IMR-90 (cell line): ENCODE results near the gene SYNE2. TPM values are rescaled to one million over a fixed set of nuclear protein-coding genes. Genes with fewer than 3 reads are reported as not detected.

Experiments
- ATAC-seq: fragments of 200-7000 bp; cut with Tn5 transposase; 2 replicates; pipeline ENCODE4 v1.9.1; 2020; ENCODE audit warnings: low read depth, mild to moderate bottlenecking, moderate library complexity
- BruUV-seq: library from RNA; stranded (reverse); fragments of 400-500 nt; replicated peaks from 2 replicates; lab custom pipeline; 2021; lab: Mats Ljungman, UMichigan
- CTCF ChIA-PET: fragments of 300-600 bp; formaldehyde crosslinking; extraction: SDS; loops from one replicate; lab custom pipeline; 2021; ENCODE audit warnings: antibody characterized with exemption; lab: Yijun Ruan, JAX
- POLR2A ChIA-PET: fragments of 300-600 bp; sonication (Branson Sonifier 250); formaldehyde crosslinking; loops from one replicate; lab custom pipeline; 2022; ENCODE audit warnings: antibody characterized with exemption; ENCODE audit not compliant: unreplicated experiment; lab: Charles Lee
- DNase-seq: peaks from one replicate; pipeline ENCODE4 v3.0.0; 2013
- H2AFZ ChIP-seq: replicated peaks from 2 replicates; pipeline ENCODE3; 2013; ENCODE audit warnings: low read length, mild to moderate bottlenecking; ENCODE audit not compliant: poor library complexity
- H2AK5ac ChIP-seq: 2 replicates; pipeline ENCODE4 v1.6.1; 2013; ENCODE audit warnings: low read depth, low read length, inconsistent platforms
- H2AK9ac ChIP-seq: replicated peaks from 2 replicates; pipeline ENCODE3; 2013; ENCODE audit warnings: mild to moderate bottlenecking, low read depth, low read length, moderate library complexity; ENCODE audit not compliant: poor library complexity
- H2BK120ac ChIP-seq: 2 replicates; pipeline ENCODE4 v1.6.1; 2013; ENCODE audit warnings: low read depth, low read length, inconsistent platforms
- H2BK15ac ChIP-seq: 3 replicates; pipeline ENCODE4 v1.6.1; 2013; ENCODE audit warnings: low read depth, low read length, inconsistent platforms
- H2BK20ac ChIP-seq: 2 replicates; pipeline ENCODE4 v1.6.1; 2013; ENCODE audit warnings: low read depth, mild to moderate bottlenecking, inconsistent platforms, low read length, moderate library complexity
- H2BK5ac ChIP-seq: 2 replicates; pipeline ENCODE4 v1.6.1; 2013; ENCODE audit warnings: mild to moderate bottlenecking, low read depth, low read length, inconsistent platforms; ENCODE audit not compliant: poor library complexity, severe bottlenecking
- H3K14ac ChIP-seq: replicated peaks from 2 replicates; pipeline ENCODE4 v1.6.1; 2013; ENCODE audit warnings: low read depth, low read length, inconsistent platforms
- H3K18ac ChIP-seq: 2 replicates; pipeline ENCODE4 v1.6.1; 2013; ENCODE audit warnings: low read depth, low read length, control low read depth
- H3K23ac ChIP-seq: 2 replicates; pipeline ENCODE4 v1.6.1; 2013; ENCODE audit warnings: low read depth, low read length, inconsistent platforms
- H3K27ac ChIP-seq: 2 replicates; pipeline ENCODE4 v1.5.1; 2013; ENCODE audit warnings: mild to moderate bottlenecking, control low read depth, low read length; ENCODE audit not compliant: insufficient read depth
- H3K27me3 ChIP-seq: 2 replicates; pipeline ENCODE4 v1.6.1; 2013; ENCODE audit warnings: low read length; ENCODE audit not compliant: control insufficient read depth, insufficient read depth
- H3K36me3 ChIP-seq: 2 replicates; pipeline ENCODE4 v1.6.1; 2013; ENCODE audit warnings: low read length, mixed read lengths; ENCODE audit not compliant: control insufficient read depth, insufficient read depth
- H3K4ac ChIP-seq: 2 replicates; pipeline ENCODE4 v1.6.1; 2013; ENCODE audit warnings: low read depth, low read length, inconsistent platforms
- H3K4me1 ChIP-seq: 2 replicates; pipeline ENCODE4 v1.6.1; 2013; ENCODE audit warnings: low read length, mixed read lengths; ENCODE audit not compliant: control insufficient read depth, insufficient read depth
- H3K4me2 ChIP-seq: 2 replicates; pipeline ENCODE4 v1.6.1; 2013; ENCODE audit warnings: low read depth, mild to moderate bottlenecking, control low read depth, low read length, moderate library complexity
- H3K4me3 ChIP-seq: 2 replicates; pipeline ENCODE4 v1.5.1; 2013; ENCODE audit warnings: low read depth, mild to moderate bottlenecking, control low read depth, low read length, moderate library complexity; ENCODE audit not compliant: insufficient read depth
- H3K56ac ChIP-seq: 2 replicates; pipeline ENCODE4 v1.6.1; 2013; ENCODE audit warnings: low read length, inconsistent platforms; ENCODE audit not compliant: insufficient read depth; ENCODE audit errors: extremely low read depth
- H3K79me1 ChIP-seq, 2 experiments: 2 replicates each; pipeline ENCODE4 v1.6.1; 2013; ENCODE audit warnings: low read length in 2 of 2, inconsistent platforms in 1 of 2, low read depth in 1 of 2
- H3K9ac ChIP-seq: 2 replicates; pipeline ENCODE4 v1.6.1; 2013; ENCODE audit warnings: low read depth, low read length, control low read depth
- H3K9me1 ChIP-seq: 2 replicates; pipeline ENCODE4 v1.6.1; 2013; ENCODE audit warnings: low read length, inconsistent platforms; ENCODE audit not compliant: insufficient read depth
- H3K9me3 ChIP-seq: 2 replicates; pipeline ENCODE4 v1.6.1; 2013; ENCODE audit warnings: low read length; ENCODE audit not compliant: control insufficient read depth, insufficient read depth
- H4K20me1 ChIP-seq: 2 replicates; pipeline ENCODE4 v1.6.1; 2013; ENCODE audit warnings: low read length, inconsistent platforms; ENCODE audit not compliant: insufficient read depth
- H4K5ac ChIP-seq: 2 replicates; pipeline ENCODE4 v1.6.1; 2013; ENCODE audit warnings: mild to moderate bottlenecking, low read depth, low read length, control low read depth
- H4K8ac ChIP-seq, 2 experiments: 2 replicates each; pipeline ENCODE4 v1.6.1; 2013; ENCODE audit warnings: low read depth in 2 of 2, low read length in 2 of 2, control low read depth in 1 of 2, inconsistent platforms in 1 of 2
- H4K91ac ChIP-seq: 2 replicates; pipeline ENCODE4 v1.6.1; 2013; ENCODE audit warnings: low read depth, low read length, inconsistent platforms; ENCODE audit not compliant: insufficient read depth
- BHLHE40 ChIP-seq: fragments of 150-350 bp; IDR thresholded peaks from 2 replicates; pipeline ENCODE4 v1.6.1; 2016; ENCODE audit warnings: mild to moderate bottlenecking, low read depth, low read length
- CEBPB ChIP-seq: IDR thresholded peaks from 2 replicates; pipeline ENCODE4 v1.6.1; 2012; ENCODE audit warnings: low read depth, low read length, improper control_type of control experiment
- CHD1 ChIP-seq: IDR thresholded peaks from 2 replicates; pipeline ENCODE4 v1.6.1; 2012; ENCODE audit warnings: low read depth, low read length, improper control_type of control experiment
- FOS ChIP-seq: fragments of 150-350 bp; IDR thresholded peaks from 2 replicates; pipeline ENCODE4 v1.6.1; 2016; ENCODE audit warnings: low read depth, low read length
- MAFK ChIP-seq: IDR thresholded peaks from 2 replicates; pipeline ENCODE4 v1.6.1; 2012; ENCODE audit warnings: low read depth, low read length, improper control_type of control experiment
- MAZ ChIP-seq: IDR thresholded peaks from 2 replicates; pipeline ENCODE4 v1.6.1; 2012; ENCODE audit warnings: low read depth, mild to moderate bottlenecking, low read length, improper control_type of control experiment, moderate library complexity, borderline replicate concordance
- MXI1 ChIP-seq: IDR thresholded peaks from 2 replicates; pipeline ENCODE4 v1.6.1; 2012; ENCODE audit warnings: low read depth, mild to moderate bottlenecking, low read length, moderate library complexity, borderline replicate concordance
- NFE2L2 ChIP-seq: fragments of 150-350 bp; IDR thresholded peaks from 2 replicates; pipeline ENCODE4 v1.6.1; 2016; ENCODE audit warnings: low read depth, mild to moderate bottlenecking, low read length
- POLR2A ChIP-seq: IDR thresholded peaks from 2 replicates; pipeline ENCODE4 v1.6.1; 2012; ENCODE audit warnings: mild to moderate bottlenecking, low read depth, low read length
- RAD21 ChIP-seq: IDR thresholded peaks from 2 replicates; pipeline ENCODE4 v1.6.1; 2012; ENCODE audit warnings: low read length, improper control_type of control experiment
- RCOR1 ChIP-seq: IDR thresholded peaks from 2 replicates; pipeline ENCODE4 v1.6.1; 2012; ENCODE audit warnings: mild to moderate bottlenecking, low read length, improper control_type of control experiment; ENCODE audit not compliant: insufficient replicate concordance
- RFX5 ChIP-seq: IDR thresholded peaks from 2 replicates; pipeline ENCODE4 v1.8.0; 2012; ENCODE audit warnings: low read depth, mild to moderate bottlenecking, low read length, moderate library complexity
- SMC3 ChIP-seq: fragments of 150-350 bp; IDR thresholded peaks from 2 replicates; pipeline ENCODE4 v1.6.1; 2016; ENCODE audit warnings: low read depth, mild to moderate bottlenecking, antibody characterized with exemption, low read length, moderate library complexity
- WGBS, 2 experiments: methylation state at CpG; one replicate each; pipeline versions ENCODE4 v1.1.5 to v1.1.7; 2013; ENCODE audit warnings: missing lambda C conversion rate in 2 of 2; ENCODE audit not compliant: insufficient read length in 1 of 2; ENCODE audit errors: extremely low coverage in 2 of 2; 5-methylcytosine and 5-hydroxymethylcytosine counted together
- dilution Hi-C: fragments of 300-500 bp; cut with HindIII; formaldehyde crosslinking; loops from one replicate; pipeline ENCODE4 v1.14.3; 2018; ENCODE audit warnings: low sequenced_read_pairs; ENCODE audit not compliant: unreplicated experiment
- in situ Hi-C: fragments of 300-500 bp; cut with MboI; formaldehyde crosslinking; loops from 3 replicates; pipeline ENCODE4 v1.14.3; 2019; ENCODE audit warnings: low sequenced_read_pairs, inconsistent platforms, mixed read lengths
- intact Hi-C: fragments of 100-400 bp; cut with micrococcal nuclease; formaldehyde crosslinking; loops from 2 replicates; pipeline ENCODE4 v1.10.0; 2022
- polyA plus RNA-seq, 3 experiments: library from polyadenylated mRNA; depleted of rRNA; stranded (reverse); fragments of >200 nt; gene quantifications; 2 replicates each; pipeline ENCODE4 v1.2.3, GENCODE V29; 2012; ENCODE audit warnings: low replicate concordance in 1 of 3
- total RNA-seq: library from RNA; depleted of rRNA; stranded (reverse); fragments of >200 nt; gene quantifications from 2 replicates; pipeline ENCODE4 v1.2.3, GENCODE V29; 2012
- TF ChIP-seq, protein P1 (sequence below): fragments of 150-350 bp; IDR thresholded peaks from 2 replicates; pipeline ENCODE4 v1.6.1; 2016; ENCODE audit warnings: low read depth, mild to moderate bottlenecking, low read length, moderate library complexity, borderline replicate concordance
- TF ChIP-seq, protein P2 (sequence below): conservative IDR thresholded peaks from 2 replicates; pipeline ENCODE4 v1.5.1; 2012; ENCODE audit warnings: mild to moderate bottlenecking, low read depth, low read length, improper control_type of control experiment
- TF ChIP-seq, protein P3 (sequence below): fragments of 150-350 bp; IDR thresholded peaks from 2 replicates; pipeline ENCODE4 v1.6.1; 2017; ENCODE audit warnings: mild to moderate bottlenecking, antibody characterized with exemption, low read length, low read depth

Gene SYNE2
- total and polyA plus RNA-seq, 2 of the 4 experiments (the other 2 are of a cell fraction) = 5.2 to 28.9 TPM

DNA sequence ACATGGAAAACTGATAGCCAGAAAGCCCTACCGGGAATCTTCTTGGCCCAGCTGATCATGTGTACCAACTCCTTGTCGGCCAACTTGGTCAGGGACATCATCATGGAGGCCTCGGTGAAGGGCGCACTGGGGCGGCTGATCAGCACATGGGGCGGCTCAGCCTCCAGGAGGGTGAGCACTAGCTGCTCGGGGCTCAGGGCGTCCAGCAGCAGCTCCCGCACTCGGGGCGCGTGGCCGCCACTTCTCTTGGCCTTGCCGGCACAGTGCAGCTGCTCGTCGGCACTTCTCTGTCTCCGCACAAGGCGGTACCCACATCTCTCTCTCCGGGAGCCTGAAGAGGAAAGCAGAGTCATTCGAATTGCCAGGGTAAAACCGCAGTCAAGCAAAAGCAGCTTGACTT lies 407.6 kb downstream of the SYNE2 start:
- Histone ChIP-seq H3K9me3 (no peaks in the 10 kb centered on the region), H3K4me2 (no peak overlapping the region), H3K9me1 (no peaks in the 10 kb centered on the region), H4K20me1 (no peaks in the 10 kb centered on the region), H3K14ac (no peak overlapping the region), H2AK9ac (no peak overlapping the region), H2BK5ac (no peak overlapping the region), H2BK15ac (no peak overlapping the region), H2BK120ac (no peak overlapping the region), H3K23ac (no peak overlapping the region), H3K4ac (no peak overlapping the region), H4K91ac (no peak overlapping the region), H4K8ac (no peak overlapping the region), H3K4me1 (no peaks in the 10 kb centered on the region), H2AK5ac (no peak overlapping the region; the same call in 1 of the 2 replicates), H4K5ac (no peak overlapping the region), H3K56ac (no peak overlapping the region), H3K18ac (no peak overlapping the region), H3K27ac (no peak overlapping the region), H2AFZ (no peak overlapping the region), H3K27me3 (no peaks in the 10 kb centered on the region), H3K36me3 (no peaks in the 10 kb centered on the region), H3K79me1 (no peaks in the 10 kb centered on the region), H3K9ac (no peak overlapping the region), H3K4me3 (no peak overlapping the region), H2BK20ac (no peak overlapping the region)
- dilution Hi-C loops = no loop called here
- DNase-seq (no peak), ATAC-seq (no peak)
- WGBS, 2 experiments = 96% methylated on average over 10 of the region's 21 CpGs; no CpG with 5 or more reads in 1 of the 2 experiments
- TF ChIP-seq FOS (no peak), POLR2A (no peak), RCOR1 (no peak), SMC3 (no peak), NFE2L2 (no peak), CHD1 (no peak), CEBPB (no peak), BHLHE40 (no peak), MXI1 (no peak), MAFK (no peak), MAZ (no peak), RAD21 (no peak), RFX5 (no peak)
- TF ChIP-seq, protein P1, sequence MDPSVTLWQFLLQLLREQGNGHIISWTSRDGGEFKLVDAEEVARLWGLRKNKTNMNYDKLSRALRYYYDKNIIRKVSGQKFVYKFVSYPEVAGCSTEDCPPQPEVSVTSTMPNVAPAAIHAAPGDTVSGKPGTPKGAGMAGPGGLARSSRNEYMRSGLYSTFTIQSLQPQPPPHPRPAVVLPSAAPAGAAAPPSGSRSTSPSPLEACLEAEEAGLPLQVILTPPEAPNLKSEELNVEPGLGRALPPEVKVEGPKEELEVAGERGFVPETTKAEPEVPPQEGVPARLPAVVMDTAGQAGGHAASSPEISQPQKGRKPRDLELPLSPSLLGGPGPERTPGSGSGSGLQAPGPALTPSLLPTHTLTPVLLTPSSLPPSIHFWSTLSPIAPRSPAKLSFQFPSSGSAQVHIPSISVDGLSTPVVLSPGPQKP = no peak
- TF ChIP-seq, protein P2, sequence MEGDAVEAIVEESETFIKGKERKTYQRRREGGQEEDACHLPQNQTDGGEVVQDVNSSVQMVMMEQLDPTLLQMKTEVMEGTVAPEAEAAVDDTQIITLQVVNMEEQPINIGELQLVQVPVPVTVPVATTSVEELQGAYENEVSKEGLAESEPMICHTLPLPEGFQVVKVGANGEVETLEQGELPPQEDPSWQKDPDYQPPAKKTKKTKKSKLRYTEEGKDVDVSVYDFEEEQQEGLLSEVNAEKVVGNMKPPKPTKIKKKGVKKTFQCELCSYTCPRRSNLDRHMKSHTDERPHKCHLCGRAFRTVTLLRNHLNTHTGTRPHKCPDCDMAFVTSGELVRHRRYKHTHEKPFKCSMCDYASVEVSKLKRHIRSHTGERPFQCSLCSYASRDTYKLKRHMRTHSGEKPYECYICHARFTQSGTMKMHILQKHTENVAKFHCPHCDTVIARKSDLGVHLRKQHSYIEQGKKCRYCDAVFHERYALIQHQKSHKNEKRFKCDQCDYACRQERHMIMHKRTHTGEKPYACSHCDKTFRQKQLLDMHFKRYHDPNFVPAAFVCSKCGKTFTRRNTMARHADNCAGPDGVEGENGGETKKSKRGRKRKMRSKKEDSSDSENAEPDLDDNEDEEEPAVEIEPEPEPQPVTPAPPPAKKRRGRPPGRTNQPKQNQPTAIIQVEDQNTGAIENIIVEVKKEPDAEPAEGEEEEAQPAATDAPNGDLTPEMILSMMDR = no peak
- TF ChIP-seq, protein P3, sequence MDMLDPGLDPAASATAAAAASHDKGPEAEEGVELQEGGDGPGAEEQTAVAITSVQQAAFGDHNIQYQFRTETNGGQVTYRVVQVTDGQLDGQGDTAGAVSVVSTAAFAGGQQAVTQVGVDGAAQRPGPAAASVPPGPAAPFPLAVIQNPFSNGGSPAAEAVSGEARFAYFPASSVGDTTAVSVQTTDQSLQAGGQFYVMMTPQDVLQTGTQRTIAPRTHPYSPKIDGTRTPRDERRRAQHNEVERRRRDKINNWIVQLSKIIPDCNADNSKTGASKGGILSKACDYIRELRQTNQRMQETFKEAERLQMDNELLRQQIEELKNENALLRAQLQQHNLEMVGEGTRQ = no peak
- intact Hi-C loops = no loop called here
- ChIA-PET POLR2A (no interaction called here), CTCF (no interaction called here)
- in situ Hi-C loops = no loop called here
- BruUV-seq = no TSS peak
